GM12878 (cell line): ENCODE measurements around the gene ANO1. TPM values are rescaled to one million over a fixed set of nuclear protein-coding genes. Genes with fewer than 3 reads are reported as not detected.

ENCODE experiments used
- BMI1 ChIP-seq: fragments of 450-650 bp; IDR thresholded peaks from 2 replicates; pipeline ENCODE4 v1.6.1; 2016; ENCODE audit warnings: mild to moderate bottlenecking, moderate library complexity, borderline replicate concordance
- IRF5 ChIP-seq: fragments of 450-650 bp; IDR thresholded peaks from 2 replicates; pipeline ENCODE4 v1.6.1; 2017; ENCODE audit warnings: borderline replicate concordance
- PBX3 ChIP-seq: IDR thresholded peaks from 2 replicates; pipeline ENCODE4 v1.6.1; 2011; ENCODE audit warnings: mild to moderate bottlenecking, low read depth, low read length, moderate library complexity; ENCODE audit not compliant: insufficient replicate concordance
- ZBTB11 ChIP-seq: fragments of 450-650 bp; formaldehyde crosslinking; IDR thresholded peaks from 2 replicates; pipeline ENCODE4 v1.5.0; 2022; ENCODE audit warnings: mild to moderate bottlenecking, missing genetic modification characterization
- ZNF592 ChIP-seq: fragments of 450-650 bp; IDR thresholded peaks from 2 replicates; pipeline ENCODE4 v1.6.1; 2017; ENCODE audit warnings: mild to moderate bottlenecking, moderate library complexity
- ZNF687 ChIP-seq: fragments of 450-650 bp; IDR thresholded peaks from 2 replicates; pipeline ENCODE4 v1.6.1; 2017; ENCODE audit warnings: mild to moderate bottlenecking, moderate library complexity
- polyA plus RNA-seq, 11 experiments: library from polyadenylated mRNA; depleted of rRNA in 4 of 11; unstranded in 6 of 11; stranded (reverse) in 5 of 11; fragments of >200 nt; fragmentation: Nextera tagmentation in 4 of 11; fragmentation: Illumina TruSeq in 1 of 11; extraction: Ambion mirVana in 4 of 11; extraction: Trizol in 1 of 11; gene quantifications; 1 replicate in 1 of 11; 2 replicates in 10 of 11; pipeline versions ENCODE4 v1.2.1 to v1.2.3, GENCODE V29; 2011 to 2016; ENCODE audit warnings: inconsistent platforms in 2 of 11, missing spikeins in 2 of 11, low read depth in 1 of 11
- total RNA-seq, 4 experiments: library from RNA; depleted of rRNA in 3 of 4; stranded (reverse); fragments of >200 nt in 3 of 4; fragmentation: Illumina TruSeq in 1 of 4; extraction: Trizol in 1 of 4; gene quantifications; 2 replicates each; pipeline versions ENCODE4 v1.2.1 to v1.2.3, GENCODE V29; 2013 to 2021

Gene ANO1
- total and polyA plus RNA-seq, 10 of the 15 experiments (the other 5 are each of a cell fraction or from before 2014, with no cell fraction given), result 0.01 to 0.38 (median 0.06) TPM; not detected in 7

- no peak for TF ChIP-seq ZNF687
- TF ChIP-seq ZNF592, result no peak
- TF ChIP-seq PBX3, result no peak
- TF ChIP-seq IRF5, result no peak
- no peak for TF ChIP-seq BMI1
- TF ChIP-seq ZBTB11 (CRISPR knock-in tag), result no peak
Observed at GRCh38 chr11:70054004-70054403, 24.1 kb upstream of the ANO1 start (continued).
